NK-92 treated with Interleukin-12 subunit alpha and Interleukin-12 subunit beta, amount 100 ng/mL, for 24 hours (cell line): Measurements from ENCODE around the gene NCKAP5.

Experiments used
- DNase-seq: peaks from one replicate; lab custom pipeline; 2025; lab: John Stamatoyannopoulos, UW

NCKAP5 gene

GRCh38 chr2:133421516-133422324 lies 146.5 kb downstream of the NCKAP5 start:
- no peak for DNase-seq

GRCh38 chr2:133420788-133421187 lies 147.5 kb downstream of the NCKAP5 start:
- no peak for DNase-seq

- no peak for DNase-seq
Measured at GRCh38 chr2:133418671-133419070, 149.6 kb downstream of the NCKAP5 start.

GRCh38 chr2:133418021-133418420 lies 150.2 kb downstream of the NCKAP5 start:
- no peak for DNase-seq

- no peak for DNase-seq
Measured at GRCh38 chr2:133417415-133417814, 150.8 kb downstream of the NCKAP5 start.

GRCh38 chr2:133416736-133417135 lies 151.5 kb downstream of the NCKAP5 start:
- no peak for DNase-seq

GRCh38 chr2:133416146-133416545 lies 152.1 kb downstream of the NCKAP5 start:
- DNase-seq, result no peak

GRCh38 chr2:133415210-133415876 lies 152.9 kb downstream of the NCKAP5 start:
- DNase-seq, result no peak

- DNase-seq, result no peak
Measured at GRCh38 chr2:133414486-133415209, 153.6 kb downstream of the NCKAP5 start.

GRCh38 chr2:133413863-133414262 lies 154.4 kb downstream of the NCKAP5 start:
- no peak for DNase-seq

- DNase-seq, result no peak
Measured at GRCh38 chr2:133412694-133413093, 155.6 kb downstream of the NCKAP5 start.

- DNase-seq, result no peak
Measured at GRCh38 chr2:133411857-133412256, 156.4 kb downstream of the NCKAP5 start.

- DNase-seq, result no peak
Measured at GRCh38 chr2:133411101-133411500, 157.2 kb downstream of the NCKAP5 start.

GRCh38 chr2:133409581-133410285 lies 158.5 kb downstream of the NCKAP5 start:
- DNase-seq, result no peak

GRCh38 chr2:133408671-133409070 lies 159.6 kb downstream of the NCKAP5 start:
- no peak for DNase-seq

GRCh38 chr2:133407341-133407740 lies 160.9 kb downstream of the NCKAP5 start:
- DNase-seq, result no peak

GRCh38 chr2:133405252-133405651 lies 163.0 kb downstream of the NCKAP5 start:
- no peak for DNase-seq

GRCh38 chr2:133400411-133400810 lies 167.9 kb downstream of the NCKAP5 start:
- no peak for DNase-seq

GRCh38 chr2:133393895-133394294 lies 174.4 kb downstream of the NCKAP5 start:
- no peak for DNase-seq

GRCh38 chr2:133390156-133390555 lies 178.1 kb downstream of the NCKAP5 start:
- DNase-seq, result no peak

- no peak for DNase-seq
Measured at GRCh38 chr2:133389569-133389968, 178.7 kb downstream of the NCKAP5 start.

GRCh38 chr2:133382566-133382965 lies 185.7 kb downstream of the NCKAP5 start:
- no peak for DNase-seq
